Hindlimb muscle (tissue), 1 donor: ENCODE data around the gene SLC9C1. TPM values are rescaled to one million over a fixed set of nuclear protein-coding genes. Genes with fewer than 3 reads are reported as not detected.
"Not testable (repeated sequence)": the region's sequence is repeated elsewhere in the genome, so short reads cannot be mapped to it uniquely, and the experiment has no call there.

Experiments used
- DNase-seq: peaks from one replicate; pipeline ENCODE4 v3.0.0-alpha.2; 2013
- polyA plus RNA-seq: library from polyadenylated mRNA; unstranded; fragments of 120-200 nt; gene quantifications from one replicate; pipeline ENCODE4 v1.2.1, GENCODE V29; 2013; ENCODE audit not compliant: insufficient read length

Gene SLC9C1
- polyA plus RNA-seq, 1 donor = 0.10 TPM

DNA sequence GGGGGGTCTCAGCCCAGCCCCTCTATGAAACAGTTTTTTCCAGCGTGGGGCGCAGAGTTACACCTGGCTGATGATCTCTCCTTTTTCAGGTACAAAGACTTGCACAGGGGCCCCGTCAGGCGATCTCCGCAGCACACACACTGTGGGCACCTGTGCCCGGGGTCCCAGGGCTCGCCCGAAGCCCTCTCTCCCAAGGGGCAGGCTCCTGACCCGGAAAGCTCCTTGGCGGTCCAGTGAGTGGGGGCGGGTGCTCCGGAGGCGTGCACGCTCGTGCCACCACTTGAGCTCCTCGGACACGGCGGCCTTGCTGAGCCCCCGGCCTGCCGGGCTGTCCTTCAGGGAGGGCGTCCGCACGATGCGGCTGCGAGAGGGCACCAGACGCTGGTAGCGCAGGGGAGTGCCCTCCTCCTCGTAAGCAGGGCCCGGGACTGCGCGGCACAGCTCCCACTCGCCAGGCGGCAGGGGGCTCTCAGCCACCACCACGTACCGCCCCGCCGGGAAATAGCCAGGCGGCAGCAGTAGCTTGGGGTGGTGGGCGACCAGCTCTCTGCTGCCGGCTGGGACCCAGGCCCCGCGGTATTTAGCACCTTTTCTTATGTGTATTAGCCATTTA, 108.5 kb downstream of the SLC9C1 start:
- not testable (repeated sequence) for DNase-seq

DNA sequence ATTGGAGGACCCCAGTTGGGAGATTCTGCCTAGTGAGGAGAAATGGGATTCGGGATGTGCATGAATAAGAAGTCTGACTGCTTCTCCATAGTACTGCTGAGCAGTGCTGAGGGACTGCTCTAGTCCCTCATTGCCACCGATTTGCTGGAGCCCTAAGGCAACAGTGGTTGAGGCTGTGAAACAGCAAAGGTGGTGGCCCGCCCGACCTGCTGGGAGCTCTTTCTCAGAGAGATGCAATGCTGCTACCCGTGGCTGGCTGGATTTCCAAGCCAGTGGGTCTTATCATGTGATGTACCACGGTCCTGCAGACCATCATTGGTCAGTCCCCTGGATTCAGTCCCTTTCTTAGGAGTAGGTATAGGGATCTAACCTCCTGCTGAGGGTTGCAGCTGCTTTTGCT, 118.4 kb downstream of the SLC9C1 start:
- no peak for DNase-seq

DNA sequence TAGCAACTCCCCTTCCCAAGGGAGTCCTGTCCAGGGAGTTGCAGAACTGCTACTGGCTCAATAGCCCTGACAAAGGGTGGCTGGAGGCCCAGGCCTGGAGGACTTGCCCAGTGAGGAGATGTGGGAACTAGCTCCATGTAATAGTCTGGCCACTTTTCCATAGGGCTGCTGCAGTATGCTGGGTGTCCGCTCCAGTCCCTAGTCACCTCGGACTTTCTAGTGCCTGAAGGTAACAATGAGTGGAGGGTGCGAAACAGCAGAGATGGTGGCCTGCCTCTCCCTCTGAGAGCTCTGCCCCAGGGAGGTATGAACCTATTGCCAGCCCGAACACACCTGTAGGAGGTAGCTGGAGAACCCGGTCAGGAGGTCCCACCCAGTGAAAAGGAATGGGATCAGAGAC, 119.0 kb downstream of the SLC9C1 start:
- no peak for DNase-seq

DNA sequence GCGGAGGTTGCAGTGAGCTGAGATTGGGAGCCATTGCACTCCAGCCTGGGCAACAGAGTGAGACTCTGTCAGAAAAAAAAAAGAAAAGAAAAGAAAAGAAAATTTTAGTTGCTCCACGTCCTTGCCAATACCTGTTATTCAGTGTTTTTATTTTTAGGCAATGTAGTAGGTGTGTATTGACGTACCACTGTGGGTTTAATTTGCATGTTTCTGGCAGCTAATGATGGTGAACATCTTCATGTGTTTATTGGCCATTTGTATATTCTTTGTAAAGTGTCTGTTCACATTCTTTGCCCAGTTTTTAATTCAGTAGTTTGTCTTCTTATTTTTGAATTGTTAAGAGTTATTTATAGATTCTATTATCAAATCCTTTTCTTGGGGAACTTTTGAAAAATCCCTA, 122.9 kb downstream of the SLC9C1 start:
- DNase-seq = no peak

DNA sequence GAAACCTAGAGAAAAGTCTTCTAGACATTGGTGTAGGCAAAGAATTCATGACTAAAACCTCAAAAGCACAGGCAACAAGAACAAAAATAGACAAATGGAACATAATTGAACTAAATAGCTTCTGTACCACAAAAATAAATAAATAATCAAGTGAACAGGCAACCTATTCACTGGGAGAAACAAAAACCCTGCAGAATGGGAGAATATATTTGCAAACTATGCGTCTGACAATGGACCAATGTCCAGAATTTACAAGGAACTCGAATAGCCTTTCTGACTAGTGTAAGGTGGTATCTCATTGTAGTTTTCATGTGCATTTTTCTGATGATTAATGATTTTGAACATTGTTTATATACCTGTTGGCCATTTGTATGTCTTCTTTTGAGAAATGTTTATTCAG, 124.0 kb downstream of the SLC9C1 start:
- no peak for DNase-seq

GRCh38 chr3:112167758-112168157, 126.3 kb downstream of the SLC9C1 start:
- DNase-seq = no peak

GRCh38 chr3:112149136-112149535, 144.9 kb downstream of the SLC9C1 start:
- DNase-seq = no peak

GRCh38 chr3:112143689-112144088, 150.3 kb downstream of the SLC9C1 start:
- no peak for DNase-seq

GRCh38 chr3:112143251-112143650, 150.8 kb downstream of the SLC9C1 start:
- no peak for DNase-seq

DNA sequence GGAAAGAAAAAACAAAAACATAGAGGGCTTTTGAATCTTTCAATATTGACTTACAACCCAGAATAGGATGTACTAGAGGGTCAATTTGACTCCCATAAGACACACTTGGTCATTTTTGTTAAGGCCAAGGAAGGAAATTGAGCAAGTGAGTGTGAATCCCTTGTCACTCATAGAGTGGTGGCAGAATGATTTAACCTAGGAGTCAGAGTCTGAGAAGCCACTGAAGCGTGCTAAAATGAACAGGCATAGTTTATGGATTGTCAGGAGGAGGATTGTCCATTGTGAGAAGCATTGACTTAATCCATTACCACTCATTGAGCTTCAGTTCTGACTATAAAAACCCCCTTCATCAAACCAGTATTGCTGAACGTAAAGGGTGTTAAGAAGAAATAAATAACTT, 152.7 kb downstream of the SLC9C1 start:
- DNase-seq = no peak

GRCh38 chr3:112140584-112140983, 153.4 kb downstream of the SLC9C1 start:
- DNase-seq = no peak

DNA sequence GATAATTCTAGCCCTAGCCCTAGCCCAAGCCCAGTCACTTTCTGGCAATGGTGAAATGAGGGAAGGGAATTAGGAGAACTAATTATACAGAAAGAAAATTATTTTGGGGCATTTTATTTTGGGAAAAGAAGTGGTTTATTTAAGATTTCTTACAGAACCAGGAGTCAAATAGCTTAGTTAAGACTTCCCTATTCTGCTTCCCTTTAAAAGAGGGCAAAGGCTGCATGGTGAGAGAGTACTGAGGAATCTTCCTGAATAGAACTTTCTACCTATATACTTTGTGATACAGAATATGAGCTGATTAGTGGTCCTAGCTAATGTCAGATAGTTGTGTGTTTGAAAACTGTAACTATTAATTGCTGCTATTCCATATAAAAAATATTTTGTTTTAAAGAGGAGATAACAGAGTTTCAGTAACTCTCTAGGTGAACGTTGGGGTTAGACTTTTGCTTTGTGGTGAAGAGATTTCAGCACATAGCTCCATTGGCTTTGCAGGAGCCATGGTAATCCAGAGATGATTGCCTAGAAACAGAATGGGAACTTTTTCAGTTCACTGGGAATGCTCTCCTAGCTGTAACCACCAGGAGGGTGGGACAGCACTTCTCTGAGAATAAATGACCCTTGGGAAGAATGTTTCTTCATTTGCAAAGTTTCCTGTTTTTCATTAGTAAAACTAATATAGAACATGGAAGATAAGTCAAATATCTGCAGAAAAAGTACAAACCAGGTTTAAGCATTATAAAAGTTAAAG, 155.6 kb downstream of the SLC9C1 start:
- DNase-seq = no peak

GRCh38 chr3:112137781-112138180, 156.2 kb downstream of the SLC9C1 start:
- no peak for DNase-seq

DNA sequence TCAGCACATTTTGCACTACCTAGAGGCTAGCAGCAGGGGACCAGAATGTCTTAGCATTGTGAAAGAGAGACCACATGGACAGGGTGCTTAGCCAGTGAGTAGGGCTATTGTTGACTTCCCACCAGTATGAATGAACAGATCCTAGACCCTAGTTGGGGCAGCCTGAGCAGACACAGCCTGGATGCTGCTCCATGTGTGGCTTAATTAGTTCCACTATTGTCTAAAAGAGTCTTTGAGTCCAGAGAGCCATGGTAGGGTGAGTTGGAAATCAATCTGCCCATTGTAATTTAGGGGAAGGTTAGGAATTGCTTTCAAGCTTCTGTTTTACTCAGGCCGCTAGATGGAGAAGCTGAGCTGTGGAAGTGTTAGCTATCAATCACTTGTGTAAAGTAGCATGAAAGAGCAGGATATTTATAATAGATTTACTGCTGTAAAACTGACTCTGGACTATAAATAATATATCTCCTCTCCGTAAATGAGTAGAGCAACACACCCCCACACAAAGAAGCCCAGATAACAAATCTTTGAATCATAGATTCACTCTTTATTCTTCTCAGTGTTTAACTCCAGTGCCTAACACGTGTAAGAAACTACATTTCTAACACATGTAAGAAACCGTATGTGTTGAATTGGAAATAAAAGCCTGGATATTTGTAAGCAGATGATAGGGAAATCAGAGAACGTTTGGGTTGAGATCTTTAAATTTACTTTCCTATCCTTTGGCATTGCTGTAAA, 156.9 kb downstream of the SLC9C1 start:
- DNase-seq = no peak

GRCh38 chr3:112136046-112136445, 158.0 kb downstream of the SLC9C1 start:
- DNase-seq = no peak

DNA sequence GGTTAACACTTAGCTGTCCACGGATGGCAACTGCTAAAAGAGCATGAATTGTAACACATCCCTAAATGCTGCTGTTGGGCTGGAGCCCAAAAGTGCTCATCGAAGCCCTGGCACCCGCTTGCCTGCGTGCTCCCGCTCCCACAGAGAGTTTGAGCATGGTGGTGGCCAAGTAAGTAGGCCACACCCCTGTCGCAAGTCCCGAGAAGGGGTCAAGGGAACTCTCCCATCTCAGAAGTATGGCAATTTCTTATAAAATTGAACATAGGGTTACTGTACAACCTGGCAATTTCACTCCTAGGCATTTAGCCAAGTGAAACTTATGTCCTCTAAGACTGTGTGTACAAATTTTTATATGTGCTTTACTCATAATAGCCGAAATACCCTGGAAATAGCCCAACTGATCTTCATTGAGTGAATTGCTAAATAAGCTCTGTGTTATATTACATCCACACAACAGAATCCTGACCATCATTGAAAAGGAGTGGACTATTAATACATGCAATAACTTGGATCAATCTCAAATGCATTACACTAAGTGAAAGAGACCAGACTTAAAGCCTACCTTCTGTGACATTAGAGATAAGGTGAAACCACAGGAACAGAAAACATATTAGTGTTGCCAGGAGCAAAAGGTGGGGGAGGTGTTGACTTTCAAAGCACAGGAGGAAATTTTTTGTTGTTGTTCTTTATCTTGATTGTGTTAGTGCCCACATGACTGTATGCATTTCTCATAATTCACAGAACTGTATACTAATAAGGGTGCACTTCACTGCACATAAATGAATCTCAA, 159.5 kb downstream of the SLC9C1 start:
- no peak for DNase-seq

GRCh38 chr3:112133626-112134334, 160.2 kb downstream of the SLC9C1 start:
- no peak for DNase-seq

DNA sequence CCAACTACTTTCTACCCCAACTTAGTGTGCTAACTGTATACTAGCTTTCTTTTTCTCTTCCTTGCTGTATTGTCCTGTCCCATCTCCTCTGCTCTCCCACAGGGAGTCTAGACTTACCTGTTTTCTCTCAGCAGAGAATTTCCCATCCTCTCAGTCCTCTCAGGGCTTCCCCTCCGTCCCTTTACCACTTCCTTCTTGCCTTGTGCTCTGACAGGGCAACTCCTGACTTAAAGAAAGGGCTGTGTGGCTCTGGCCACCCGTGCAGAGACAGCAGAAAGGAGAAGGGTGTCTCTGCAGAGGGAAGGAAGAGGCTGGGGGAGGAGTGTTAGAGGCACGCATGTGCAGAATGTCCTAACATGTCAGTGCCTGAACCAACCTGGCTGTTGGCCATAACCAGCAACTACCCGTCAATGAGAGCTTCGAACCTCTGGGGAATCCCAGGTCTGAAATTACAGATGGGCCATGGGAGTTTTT, 161.0 kb downstream of the SLC9C1 start, which contains the start of gene GCSAM:
Gene GCSAM (minus strand): TSS at position 274 of the 474 bp plus-strand sequence. CDS start 128 bp downstream, at position 146.
- no peak for DNase-seq

- no peak for DNase-seq
Observed at GRCh38 chr3:112132554-112132953, 161.5 kb downstream of the SLC9C1 start.

GRCh38 chr3:112132088-112132487, 161.9 kb downstream of the SLC9C1 start:
- DNase-seq = no peak

DNA sequence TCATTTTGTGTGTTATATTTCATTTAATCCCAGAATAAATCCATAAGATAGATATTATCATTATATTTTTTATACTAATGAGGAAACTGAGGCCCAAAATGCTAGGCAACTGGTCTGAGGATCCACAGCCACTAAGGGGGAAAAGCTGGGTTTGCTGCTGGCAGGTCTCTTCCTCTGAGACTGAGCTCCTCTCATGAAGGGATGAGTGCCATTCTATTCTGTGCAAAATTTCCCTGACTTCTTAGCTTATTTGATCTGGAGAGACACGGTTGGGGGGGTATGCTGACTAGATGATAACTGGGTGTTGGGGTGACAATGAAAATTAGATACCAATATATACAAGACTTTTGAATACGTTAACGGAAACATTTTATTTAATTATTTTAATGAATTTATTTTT, 162.9 kb downstream of the SLC9C1 start:
- DNase-seq = no peak

DNA sequence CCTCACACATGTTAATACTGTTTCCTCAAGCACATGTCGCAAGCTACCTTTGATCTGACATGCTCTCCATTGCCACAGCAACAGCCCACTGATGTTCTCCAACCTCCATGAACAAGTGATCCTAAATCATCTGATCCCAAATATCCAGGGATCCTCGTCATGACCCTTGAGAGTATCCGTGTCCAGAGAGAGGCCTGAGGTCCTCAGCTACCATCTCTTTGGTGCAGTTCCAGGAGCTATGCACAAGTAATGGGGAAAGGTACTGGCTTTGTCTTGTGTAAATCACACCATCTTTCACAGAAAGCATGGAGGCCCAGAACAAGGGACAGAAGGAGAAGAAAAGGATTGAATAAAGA, 163.4 kb downstream of the SLC9C1 start:
- DNase-seq = no peak
